Neural cell (in vitro differentiated cells): Measurements from ENCODE around the gene SFI1. TPM values are rescaled to one million over a fixed set of nuclear protein-coding genes. Genes with fewer than 3 reads are reported as not detected.

Experiments used
- H2AFZ ChIP-seq: fragments of 200-600, 300-800 bp; sonication (generic), shearing (Covaris generic); 2 replicates; pipeline ENCODE4 v1.6.0; 2014; ENCODE audit warnings: low read depth, mild to moderate bottlenecking, antibody characterized with exemption, low read length, moderate library complexity
- H3F3A ChIP-seq: fragments of 200-600 bp; shearing (Covaris generic); 2 replicates; pipeline ENCODE4 v1.6.1; 2016; ENCODE audit warnings: mild to moderate bottlenecking, moderate library complexity, mixed read lengths, antibody characterized with exemption, low read length; ENCODE audit not compliant: insufficient read depth, poor library complexity, severe bottlenecking
- H3K27ac ChIP-seq: fragments of 200-600, 300-800 bp; sonication (generic), shearing (Covaris generic); 2 replicates; pipeline ENCODE4 v1.5.1; 2014; ENCODE audit warnings: mild to moderate bottlenecking, low read length, moderate library complexity
- H3K27me3 ChIP-seq: fragments of 300-800, 200-600 bp; sonication (generic), shearing (Covaris generic); 2 replicates; pipeline ENCODE4 v1.6.0; 2014; ENCODE audit warnings: mild to moderate bottlenecking, low read depth, low read length, moderate library complexity; ENCODE audit not compliant: insufficient read depth
- H3K36me3 ChIP-seq: fragments of 300-800, 200-600 bp; sonication (generic), shearing (Covaris generic); 2 replicates; pipeline ENCODE4 v1.5.1; 2014; ENCODE audit warnings: mild to moderate bottlenecking, antibody characterized with exemption, low read length, moderate library complexity; ENCODE audit not compliant: insufficient read depth
- H3K4me2 ChIP-seq: fragments of 300-800, 200-600 bp; sonication (generic), shearing (Covaris generic); 2 replicates; pipeline ENCODE4 v1.6.0; 2014; ENCODE audit warnings: mild to moderate bottlenecking, low read length
- H3K4me3 ChIP-seq: fragments of 300-800, 200-600 bp; sonication (generic), shearing (Covaris generic); 2 replicates; pipeline ENCODE4 v1.5.1; 2014; ENCODE audit warnings: mild to moderate bottlenecking, low read length, moderate library complexity
- H3K79me2 ChIP-seq: fragments of 200-600 bp; shearing (Covaris generic); replicated peaks from 2 replicates; pipeline ENCODE4 v1.6.0; 2014; ENCODE audit warnings: mild to moderate bottlenecking, low read length, moderate library complexity; ENCODE audit not compliant: insufficient read depth
- H3K9ac ChIP-seq: fragments of 300-800, 200-600 bp; sonication (generic), shearing (Covaris generic); 2 replicates; pipeline ENCODE4 v1.6.1; 2016; ENCODE audit warnings: mild to moderate bottlenecking, low read length, mixed read lengths
- H3K9me2 ChIP-seq: fragments of 200-600 bp; shearing (Covaris generic); 2 replicates; pipeline ENCODE4 v1.6.1; 2016; ENCODE audit warnings: mild to moderate bottlenecking, low read length, mixed read lengths; ENCODE audit not compliant: insufficient read depth
- H3K9me3 ChIP-seq: fragments of 200-600, 300-800 bp; sonication (generic), shearing (Covaris generic); 2 replicates; pipeline ENCODE4 v1.6.1; 2016; ENCODE audit warnings: mild to moderate bottlenecking, mixed run types, low read length, moderate library complexity, mixed read lengths
- H4K20me1 ChIP-seq: fragments of 200-600 bp; shearing (Covaris generic); 2 replicates; pipeline ENCODE4 v1.6.1; 2016; ENCODE audit warnings: mild to moderate bottlenecking, mixed run types; ENCODE audit not compliant: insufficient read depth
- CTCF ChIP-seq: fragments of 450-650 bp; IDR thresholded peaks from 2 replicates; pipeline ENCODE4 v1.5.1; 2014; ENCODE audit warnings: antibody characterized with exemption, mild to moderate bottlenecking, moderate library complexity; ENCODE audit not compliant: poor library complexity, severe bottlenecking
- EP300 ChIP-seq: fragments of 450-650 bp; conservative IDR thresholded peaks from 2 replicates; pipeline ENCODE4 v1.6.1; 2014; ENCODE audit warnings: antibody characterized with exemption, mild to moderate bottlenecking, moderate library complexity; ENCODE audit not compliant: poor library complexity, severe bottlenecking
- EZH2 ChIP-seq: fragments of 200-600, 300-800 bp; shearing (Covaris generic), sonication (generic); IDR thresholded peaks from 2 replicates; pipeline ENCODE4 v1.6.1; 2014; ENCODE audit warnings: antibody characterized with exemption, low read length, borderline replicate concordance, mild to moderate bottlenecking; ENCODE audit not compliant: insufficient read depth, poor library complexity, severe bottlenecking
- MXI1 ChIP-seq: fragments of 450-650 bp; conservative IDR thresholded peaks from 2 replicates; pipeline ENCODE4 v1.6.1; 2014; ENCODE audit warnings: antibody characterized with exemption, mild to moderate bottlenecking; ENCODE audit not compliant: poor library complexity, severe bottlenecking
- POLR2AphosphoS5 ChIP-seq: IDR thresholded peaks from 2 replicates; pipeline ENCODE4 v1.6.1; 2012
- RAD21 ChIP-seq: fragments of 450-650 bp; conservative IDR thresholded peaks from 2 replicates; pipeline ENCODE4 v1.6.1; 2014; ENCODE audit warnings: antibody characterized with exemption, mild to moderate bottlenecking, moderate library complexity
- REST ChIP-seq: IDR thresholded peaks from 2 replicates; pipeline ENCODE4 v1.6.1; 2012; ENCODE audit warnings: borderline replicate concordance
- SMC3 ChIP-seq: fragments of 450-650 bp; conservative IDR thresholded peaks from 2 replicates; pipeline ENCODE4 v1.6.1; 2014; ENCODE audit warnings: antibody characterized with exemption, mild to moderate bottlenecking, moderate library complexity; ENCODE audit not compliant: poor library complexity
- TAF1 ChIP-seq: IDR thresholded peaks from 2 replicates; pipeline ENCODE4 v1.6.1; 2012; ENCODE audit warnings: low read depth
- polyA plus RNA-seq: library from polyadenylated mRNA; depleted of rRNA; stranded (reverse); fragments of >200 nt; gene quantifications from 2 replicates; pipeline ENCODE4 v1.2.3, GENCODE V29; 2014

SFI1 gene
- polyA plus RNA-seq, 1 donor from 2014 or later, result 19.9 TPM

- peak within 1 kb of the TSS; percentile 62 for H2AFZ ChIP-seq
These were observed 6.5 kb upstream of the SFI1 start, which contains the start of gene EIF4ENIF1 for GRCh38 chr22:31489632-31490495. TSS of gene EIF4ENIF1 (minus strand) at chr22:31489842. CDS start at chr22:31488718, 1,124 bp downstream.

GRCh38 chr22:31490496-31490925 lies 5.8 kb upstream of the SFI1 start:
- H3K36me3 ChIP-seq, result no peaks in the 10 kb centered on the region
- H3K27me3 ChIP-seq, result no peaks in the 10 kb centered on the region
- peak overlapping the region; percentile 90 for H3K4me2 ChIP-seq
- H2AFZ ChIP-seq, result peak overlapping the region; percentile 62
- TF ChIP-seq POLR2AphosphoS5, result no peak
- no peak for TF ChIP-seq SMC3
- TF ChIP-seq EZH2, result no peak
- TF ChIP-seq REST, result no peak
- TF ChIP-seq EP300, result no peak
- TF ChIP-seq RAD21, result no peak
- no peak for TF ChIP-seq CTCF
- no peak for TF ChIP-seq TAF1
- TF ChIP-seq MXI1, result no peak
- H3F3A ChIP-seq, result no peaks in the 10 kb centered on the region
- peak overlapping the region; percentile 75 for H3K9ac ChIP-seq
- peak overlapping the region; percentile 96 for H3K4me3 ChIP-seq
- H3K79me2 ChIP-seq, result peaks cover 19% of the 10 kb centered on the region
- peak overlapping the region; percentile 81 for H3K27ac ChIP-seq
- H4K20me1 ChIP-seq, result no peaks in the 10 kb centered on the region
- no peaks in the 10 kb centered on the region for H3K9me2 ChIP-seq
- H3K9me3 ChIP-seq, result no peaks in the 10 kb centered on the region

More at GRCh38 chr22:31489632-31490495, 6.5 kb upstream of the SFI1 start, which contains the start of gene EIF4ENIF1:
- Histone ChIP-seq H3K9me3 (no peaks in the 10 kb centered on the region), H3K36me3 (no peaks in the 10 kb centered on the region), H3K4me2 (peak within 1 kb of the TSS; percentile 90), H3F3A (no peaks in the 10 kb centered on the region), H3K27ac (peak within 1 kb of the TSS; percentile 81), H4K20me1 (no peaks in the 10 kb centered on the region), H3K4me3 (peak within 1 kb of the TSS; percentile 96), H3K9me2 (no peaks in the 10 kb centered on the region), H3K9ac (peak within 1 kb of the TSS; percentile 75), H3K79me2 (peaks cover 23% of the 10 kb centered on the region), H3K27me3 (no peaks in the 10 kb centered on the region)
- TF ChIP-seq SMC3, result peak; percentile 49
- TF ChIP-seq RAD21, result peak; percentile 7
- TF ChIP-seq EP300, result peak; percentile 80
- TF ChIP-seq MXI1, result peak; percentile 90
- peak; percentile 86 for TF ChIP-seq POLR2AphosphoS5
- no peak for TF ChIP-seq TAF1
- TF ChIP-seq EZH2, result no peak
- peak; percentile 12 for TF ChIP-seq CTCF
